Renal cortex interstitium (tissue), 11 donors: ENCODE results near the gene MAN2B2. TPM values are rescaled to one million over a fixed set of nuclear protein-coding genes. Genes with fewer than 3 reads are reported as not detected.

Experiments used
- DNase-seq, 11 donors: peaks; one replicate each; pipeline ENCODE4 v3.0.0-alpha.2; 2013; ENCODE audit warnings: low read depth in 9 of 11, low spot score in 4 of 11; ENCODE audit errors: extremely low read depth in 1 of 11
- polyA plus RNA-seq, 3 donors: library from polyadenylated mRNA; unstranded; fragments of 120-200 nt; gene quantifications; one replicate each; pipeline ENCODE4 v1.2.1, GENCODE V29; 2013; ENCODE audit not compliant: insufficient read length in 3 of 3

Gene MAN2B2
- polyA plus RNA-seq, 3 donors = 14.1 to 18.5 (median 17.8) TPM

- DNase-seq = no peak
Observed at GRCh38 chr4:6607368-6608055, 32.5 kb downstream of the MAN2B2 start.

DNA sequence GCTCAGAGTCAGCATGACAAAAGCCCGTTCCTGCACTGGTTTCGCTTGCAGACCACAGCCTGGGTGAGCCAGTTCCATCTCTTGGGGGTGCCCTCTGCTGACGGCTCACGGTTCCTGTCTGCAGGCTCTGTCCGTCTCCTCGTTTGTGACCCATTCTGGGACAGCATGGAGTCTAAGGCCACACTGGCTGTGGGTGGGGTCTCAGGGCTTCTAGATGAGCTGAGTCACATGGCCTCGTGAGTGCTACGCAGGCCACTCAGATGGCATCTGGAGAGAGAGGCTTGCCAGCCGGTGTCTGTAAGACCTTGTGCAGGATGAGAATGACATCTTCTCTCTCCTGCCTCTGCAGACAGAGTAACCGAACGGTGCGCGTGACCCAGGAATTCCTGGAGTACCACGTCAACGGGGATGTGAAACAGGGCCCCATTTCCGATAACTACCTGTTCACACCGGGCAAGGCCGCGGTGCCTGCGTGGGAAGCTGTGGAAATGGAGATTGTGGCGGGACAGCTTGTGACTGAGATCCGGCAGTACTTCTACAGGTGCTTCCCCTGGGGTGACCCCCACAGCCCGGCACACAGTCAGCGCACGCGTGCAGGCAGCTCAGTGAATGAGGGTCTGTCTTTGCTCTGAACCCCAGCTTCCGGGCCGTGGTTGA is 33.9 kb downstream of the MAN2B2 start:
- peak in 1 of 11 donors; percentile 22 for DNase-seq

- no peak for DNase-seq
Observed at GRCh38 chr4:6609415-6610079, 34.6 kb downstream of the MAN2B2 start.

DNA sequence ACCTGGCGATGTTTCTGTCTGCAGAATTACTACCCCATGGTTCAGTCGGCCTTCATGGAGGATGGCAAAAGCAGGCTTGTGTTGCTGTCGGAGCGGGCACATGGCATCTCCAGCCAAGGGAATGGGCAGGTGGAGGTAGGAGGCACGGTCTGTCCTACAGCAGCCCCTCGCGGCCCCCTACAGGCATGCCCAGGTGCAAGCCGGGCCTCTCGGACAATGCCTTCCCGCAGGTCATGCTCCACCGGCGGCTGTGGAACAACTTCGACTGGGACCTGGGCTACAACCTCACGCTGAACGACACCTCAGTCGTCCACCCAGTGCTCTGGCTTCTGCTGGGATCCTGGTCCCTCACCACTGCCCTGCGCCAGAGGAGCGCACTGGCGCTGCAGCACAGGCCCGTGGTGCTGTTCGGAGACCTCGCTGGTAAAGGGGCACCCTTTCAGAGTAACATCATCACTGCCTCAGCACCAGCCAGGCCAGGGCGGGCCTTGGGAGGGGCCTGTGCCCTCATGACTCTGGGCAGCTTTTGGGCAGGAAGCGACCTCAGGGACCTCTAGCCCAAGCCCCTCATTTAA is 36.0 kb downstream of the MAN2B2 start:
- DNase-seq = no peak

DNA sequence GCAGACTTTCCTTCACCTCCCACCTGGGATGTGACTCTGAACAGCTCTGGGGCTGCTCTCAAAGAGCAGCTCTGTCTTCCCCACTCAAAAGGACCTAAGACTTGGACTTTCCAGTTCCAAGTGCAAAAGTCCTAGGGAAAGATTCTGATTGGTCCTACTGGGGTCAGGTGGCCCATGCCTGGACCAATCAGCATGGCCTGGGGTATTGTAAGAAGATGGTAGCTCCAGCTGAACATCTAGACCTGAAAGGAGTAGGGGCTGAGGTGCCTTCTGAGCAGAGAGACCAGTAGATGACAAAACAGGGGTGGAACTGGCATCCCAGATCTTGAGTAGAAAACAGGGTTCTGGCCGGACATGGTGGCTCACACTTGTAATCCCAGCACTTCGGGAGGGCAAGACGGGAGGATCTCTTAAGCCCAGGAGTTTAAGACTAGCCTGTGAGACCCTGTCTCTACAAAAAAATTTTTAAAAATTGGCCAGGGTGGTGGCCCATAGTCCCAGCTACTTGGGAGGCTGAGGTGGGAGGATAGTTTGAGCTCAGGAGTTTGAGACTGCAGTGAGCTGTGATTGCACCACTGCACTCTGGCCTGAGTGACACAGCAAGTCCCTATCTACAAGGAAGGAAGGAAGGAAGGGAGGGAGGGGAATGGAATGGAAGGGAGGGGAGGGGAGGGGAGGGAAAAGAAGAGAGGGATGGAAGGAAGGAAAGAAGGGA is 38.1 kb downstream of the MAN2B2 start:
- DNase-seq = no peak

DNA sequence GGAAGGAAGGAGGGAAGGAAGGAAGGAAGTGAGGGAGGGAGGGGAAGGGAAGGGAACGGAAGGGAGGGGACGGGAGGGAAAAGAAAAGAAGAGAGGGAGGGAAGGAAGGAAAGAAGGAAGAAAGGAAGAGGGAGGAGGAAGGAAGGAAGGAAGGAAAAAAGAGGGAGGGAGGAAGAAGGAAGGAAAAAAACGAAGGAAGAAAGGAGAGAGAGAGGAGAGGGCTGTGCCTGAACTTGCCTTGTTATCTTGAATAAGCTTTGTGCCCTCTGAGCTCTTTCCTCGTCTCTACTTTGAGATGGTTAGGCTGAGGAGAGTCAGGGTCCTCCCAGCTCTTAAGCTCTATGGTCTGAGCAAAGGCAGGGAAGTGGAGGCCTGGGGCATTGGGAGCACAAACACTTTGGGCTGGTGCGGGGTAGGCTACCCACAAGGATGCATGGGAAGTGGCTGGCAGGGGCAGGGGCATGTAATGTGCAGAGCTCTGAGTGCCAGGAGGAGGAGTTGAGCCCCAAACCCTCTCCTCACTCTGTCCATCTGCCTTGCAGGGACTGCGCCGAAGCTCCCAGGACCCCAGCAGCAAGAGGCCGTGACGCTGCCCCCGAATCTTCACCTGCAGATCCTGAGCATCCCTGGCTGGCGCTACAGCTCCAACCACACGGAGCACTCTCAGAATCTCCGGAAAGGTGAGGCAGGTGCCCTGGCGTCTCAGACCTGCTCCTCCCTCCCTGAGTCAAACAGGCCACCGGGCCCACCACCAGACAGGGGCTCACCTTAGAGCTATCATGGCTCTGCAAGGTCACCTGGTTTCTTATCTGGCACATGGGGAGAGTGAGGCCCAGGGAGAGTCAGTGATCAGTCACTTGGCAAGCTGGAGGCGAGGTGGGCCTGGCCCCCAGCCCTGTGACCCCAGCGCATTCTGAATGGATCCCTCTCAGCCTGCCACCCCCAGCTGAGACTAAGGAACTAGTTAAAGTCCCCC is 39.0 kb downstream of the MAN2B2 start:
- DNase-seq = no peak

DNA sequence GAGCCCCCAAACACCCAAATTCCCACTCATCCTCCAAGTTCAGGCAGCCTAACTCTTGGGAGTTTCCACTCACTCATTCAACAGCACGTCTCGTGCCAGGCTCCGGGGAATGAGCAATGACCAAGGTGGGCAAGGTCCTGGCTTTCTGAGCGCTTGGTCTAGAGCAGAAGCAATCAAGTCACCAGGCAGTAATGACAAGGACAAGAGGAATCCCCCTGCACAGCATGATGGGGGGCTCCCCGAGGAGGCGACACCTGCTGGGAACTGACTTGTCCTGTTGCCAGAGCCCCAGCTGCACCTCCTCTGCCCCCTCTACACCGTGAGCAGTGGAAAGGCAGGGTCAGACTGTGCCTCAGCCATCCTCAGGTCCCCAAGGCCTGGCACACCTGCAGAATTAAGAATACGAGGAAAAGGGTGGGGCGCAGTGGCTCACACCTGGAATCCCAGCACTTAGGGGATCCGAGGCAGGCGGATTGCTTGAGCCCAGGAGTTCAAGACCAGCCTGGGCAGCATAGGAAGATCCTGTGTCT is 39.8 kb downstream of the MAN2B2 start:
- no peak for DNase-seq

DNA sequence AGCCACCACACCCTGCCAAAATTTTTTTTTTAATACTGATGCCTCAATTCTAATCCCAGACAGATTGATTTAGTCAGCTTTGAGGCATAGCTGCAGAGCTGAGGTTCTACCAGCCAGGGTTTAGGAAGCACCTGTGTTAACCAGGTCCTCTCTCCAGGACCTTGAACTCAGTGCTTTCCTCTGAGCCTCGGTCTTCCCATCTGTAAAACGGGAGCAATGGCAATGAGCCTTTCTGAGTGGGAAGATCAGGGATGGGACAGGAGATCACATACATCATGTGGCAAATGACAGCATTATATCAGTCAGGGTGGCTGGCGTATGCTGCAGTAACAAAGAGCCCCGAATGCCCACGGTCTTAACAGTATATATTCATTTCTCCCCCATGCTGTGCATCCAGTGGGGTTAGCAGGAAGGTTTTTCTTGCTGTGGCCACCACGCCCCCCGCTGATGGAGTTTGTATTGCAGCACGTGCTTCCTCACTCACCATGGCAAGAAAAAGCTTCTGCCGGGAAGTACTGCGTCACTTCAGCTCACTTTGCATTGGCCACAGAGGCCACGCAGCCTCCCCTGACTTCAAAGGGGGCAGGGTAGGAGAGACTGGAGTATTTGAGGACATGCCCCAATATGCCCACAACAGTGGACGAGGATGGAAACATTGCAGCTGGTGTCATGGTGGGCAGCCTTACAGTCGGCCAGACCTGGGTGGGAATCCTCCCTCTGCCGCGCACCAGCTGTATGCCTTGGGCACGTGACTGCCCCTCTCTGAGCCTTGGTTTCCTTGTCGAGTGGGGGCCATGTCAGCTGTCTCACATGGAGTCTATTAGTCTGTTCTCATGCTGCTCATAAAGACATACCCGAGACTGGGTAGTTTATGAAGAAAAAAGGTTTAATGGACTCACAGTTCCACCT is 41.4 kb downstream of the MAN2B2 start:
- DNase-seq = no peak

GRCh38 chr4:6617246-6617645 is 42.3 kb downstream of the MAN2B2 start:
- DNase-seq = no peak

DNA sequence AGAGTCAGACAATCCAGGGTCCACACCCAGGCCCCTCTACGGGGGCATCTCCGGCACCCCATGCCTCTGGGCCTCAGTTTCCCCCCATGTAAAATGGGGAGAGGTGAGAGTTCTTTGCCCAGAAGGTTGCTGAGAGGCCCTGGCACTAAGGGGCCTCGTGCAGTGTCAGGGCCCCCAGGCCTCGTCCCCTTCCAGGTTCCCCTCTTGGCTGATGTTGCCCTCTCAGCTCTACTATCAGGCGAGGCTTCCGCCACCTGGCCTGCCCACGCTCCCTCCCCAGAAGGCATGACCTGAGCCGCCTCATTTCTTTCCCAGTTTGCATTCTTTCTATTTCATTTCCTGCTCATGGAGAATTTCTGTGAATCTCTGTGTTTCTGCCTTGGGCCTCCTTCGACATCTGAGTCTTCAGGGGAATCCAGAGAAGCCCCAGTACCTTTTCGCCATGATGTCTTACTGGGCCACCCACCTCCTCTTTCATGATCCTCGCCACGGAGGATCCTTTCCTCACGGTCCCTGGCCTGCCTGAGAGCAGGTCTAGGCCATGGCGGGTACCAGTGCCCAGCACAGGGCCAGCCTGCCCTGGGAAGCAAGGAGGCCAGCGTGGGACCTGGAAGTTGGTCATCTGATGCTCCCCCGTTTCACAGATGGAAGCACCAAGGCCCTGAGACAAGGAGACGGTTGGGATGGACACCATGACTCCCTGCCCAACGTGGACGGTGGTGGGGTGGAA is 43.6 kb downstream of the MAN2B2 start:
- no peak for DNase-seq

DNA sequence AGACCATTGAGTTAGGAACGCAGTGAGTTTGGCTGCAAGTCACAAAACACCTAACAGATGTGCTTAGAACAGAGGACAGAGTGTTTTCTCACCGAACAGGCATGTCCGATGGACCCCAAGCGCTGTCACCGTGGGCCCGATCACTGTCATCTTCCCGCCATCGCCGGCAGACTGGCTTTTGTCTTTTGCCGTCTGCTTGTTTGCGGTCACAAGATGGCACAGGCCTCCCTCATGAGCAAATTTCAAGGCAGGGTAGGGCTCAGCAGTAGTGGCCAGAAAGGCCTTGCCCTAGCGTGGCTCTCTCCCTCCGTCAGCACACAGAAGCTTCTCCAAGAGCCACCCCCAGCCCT is 44.1 kb downstream of the MAN2B2 start:
- no peak for DNase-seq

GRCh38 chr4:6619466-6620255 is 44.7 kb downstream of the MAN2B2 start:
- no peak for DNase-seq

- DNase-seq = no peak
Observed at GRCh38 chr4:6620296-6620695, 45.3 kb downstream of the MAN2B2 start.

- DNase-seq = no peak
Observed at GRCh38 chr4:6620891-6621555, 46.0 kb downstream of the MAN2B2 start.

- no peak for DNase-seq
Observed at GRCh38 chr4:6621556-6621927, 46.6 kb downstream of the MAN2B2 start.
